H4 (cell line): ENCODE measurements around the gene CNOT1. TPM values are rescaled to one million over a fixed set of nuclear protein-coding genes. Genes with fewer than 3 reads are reported as not detected.
"Not testable (repeated sequence)": the region's sequence is repeated elsewhere in the genome, so short reads cannot be mapped to it uniquely, and the experiment has no call there.

Experiments
- DNase-seq: peaks from one replicate; pipeline ENCODE4 v3.0.0-alpha.2; 2015; ENCODE audit warnings: low spot score
- total RNA-seq: library from RNA; depleted of rRNA; stranded (reverse); fragments of >200 nt; shearing (Covaris generic); gene quantifications from 2 replicates; pipeline ENCODE4 v1.2.3, GENCODE V29; 2014; rRNA removed

Gene CNOT1
- 112 and 123 TPM in 2 replicates for total RNA-seq

DNA sequence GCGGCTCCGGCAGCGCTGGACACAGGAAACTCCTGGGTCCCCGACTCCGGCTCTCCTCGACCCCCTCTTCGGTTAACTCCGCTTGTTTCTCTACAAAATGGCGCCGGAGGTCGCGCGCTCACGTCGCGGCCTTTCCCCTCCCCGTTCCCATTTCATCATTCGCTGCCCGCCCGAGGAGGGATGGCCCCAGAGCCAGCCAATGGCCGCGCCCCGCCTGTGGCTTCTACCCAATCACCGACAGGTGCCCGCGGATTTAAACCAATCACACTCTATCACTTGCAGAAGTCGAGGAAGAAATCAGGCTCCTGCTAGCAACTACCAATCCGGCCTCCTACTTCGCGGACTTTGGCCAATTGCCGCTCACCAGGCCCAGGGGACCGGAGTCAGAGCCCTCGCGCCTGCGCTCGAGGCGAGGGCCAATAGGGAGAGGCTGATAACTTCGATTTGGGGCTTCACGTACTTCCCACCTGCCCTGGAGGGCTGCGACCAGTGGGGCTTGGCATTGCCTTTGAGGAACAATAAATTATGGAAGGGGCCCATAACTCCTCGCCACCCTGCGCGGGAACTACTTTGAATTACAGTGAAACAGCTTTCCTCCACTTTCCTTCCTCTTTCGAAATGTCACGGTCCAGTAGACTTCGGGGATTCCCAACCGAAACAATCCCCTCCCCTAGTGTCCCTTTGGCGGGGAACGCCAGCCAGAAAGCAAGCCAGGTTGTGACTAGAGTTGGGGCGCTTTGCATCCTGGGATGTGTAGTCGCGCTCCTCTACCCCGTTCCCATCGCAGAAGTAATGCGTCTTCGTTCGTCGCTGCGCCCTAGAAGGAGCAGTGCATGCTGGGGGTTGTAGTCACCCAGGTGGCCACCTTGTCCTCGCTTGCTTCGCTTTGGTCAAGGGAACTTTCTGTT, at the start of gene CNOT1:
Gene CNOT1, minus strand, starts transcription at position 94 of the 908 bp plus-strand sequence. CDS start 30,489 bp downstream, outside the sequence.
- peak; percentile 99 for DNase-seq

DNA sequence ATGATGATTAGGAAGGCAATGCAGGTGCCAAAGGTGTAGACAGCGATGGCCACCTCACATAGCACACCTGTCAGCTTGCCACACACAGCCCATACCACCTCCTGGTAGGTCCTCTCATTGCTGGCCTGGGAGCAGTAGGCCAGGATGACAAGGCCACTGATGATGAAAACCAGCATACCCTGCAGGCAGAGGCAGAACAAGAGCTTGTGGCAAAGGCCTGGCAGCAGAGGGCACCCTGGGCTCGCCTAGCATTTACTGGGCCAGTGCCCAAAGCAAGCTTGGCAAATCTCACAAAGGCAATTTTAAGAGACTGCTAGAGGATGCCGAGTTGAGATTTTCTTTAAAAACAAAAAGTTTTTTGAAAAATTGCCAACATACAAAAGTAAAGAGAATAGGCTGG, 49.1 kb upstream of the CNOT1 start:
- no peak for DNase-seq

DNA sequence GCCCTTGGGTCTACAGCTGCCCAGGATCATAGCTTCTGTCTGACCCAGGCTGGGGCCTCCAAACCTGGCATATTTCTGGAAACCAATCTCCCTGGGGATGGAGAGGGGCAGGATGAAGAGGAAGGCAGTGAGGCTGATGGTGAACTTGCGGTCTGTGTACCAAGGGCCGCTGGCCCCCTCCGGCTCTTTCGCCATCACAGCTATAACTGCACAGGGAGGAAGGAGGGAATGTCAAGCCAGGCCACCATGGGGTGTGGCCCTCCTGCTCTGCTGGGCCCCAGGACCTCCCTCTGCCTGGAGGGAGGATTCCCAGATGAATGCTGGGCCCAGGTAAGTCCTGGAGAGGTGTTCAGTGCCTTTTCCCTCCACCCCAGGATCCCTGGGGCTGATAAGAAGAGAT, 48.6 kb upstream of the CNOT1 start:
- no peak for DNase-seq

DNA sequence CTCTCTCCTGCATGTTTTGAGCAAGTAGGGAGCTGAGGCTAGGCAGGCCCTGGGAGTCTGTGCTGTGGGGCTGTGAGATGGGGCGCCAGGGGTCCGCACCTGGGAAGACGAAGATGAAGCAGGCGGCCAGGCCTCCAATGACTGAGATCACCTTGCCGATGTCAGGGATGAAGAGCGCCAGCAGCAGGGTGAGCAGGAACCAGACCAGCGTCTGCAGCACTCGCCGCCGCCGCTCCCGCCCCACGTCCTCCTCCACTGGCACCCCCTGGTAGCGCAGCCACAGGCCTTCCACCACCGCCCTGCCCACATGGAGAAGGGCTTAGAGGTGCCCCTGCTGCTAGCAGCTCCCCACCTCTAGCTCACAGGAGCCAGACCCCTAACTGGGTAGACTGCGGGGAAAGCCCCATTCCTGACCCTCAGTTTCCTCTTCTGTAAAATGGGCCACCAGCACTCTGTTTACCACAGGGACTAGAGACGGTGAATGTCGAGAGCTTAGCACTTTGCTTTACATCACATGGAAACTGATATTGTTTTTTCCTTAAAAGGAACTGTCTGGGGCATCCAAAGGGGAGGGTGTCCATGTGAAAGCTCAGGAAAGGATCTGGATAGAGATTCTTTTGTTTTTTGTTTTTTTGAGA, 41.4 kb upstream of the CNOT1 start:
- DNase-seq: no peak

- no peak for DNase-seq
Measured at GRCh38 chr16:58670177-58670576, 40.6 kb upstream of the CNOT1 start.

- no peak for DNase-seq
Measured at GRCh38 chr16:58665200-58665599, 35.6 kb upstream of the CNOT1 start.

GRCh38 chr16:58661199-58661830, 31.7 kb upstream of the CNOT1 start:
- DNase-seq: peak; percentile 83

DNA sequence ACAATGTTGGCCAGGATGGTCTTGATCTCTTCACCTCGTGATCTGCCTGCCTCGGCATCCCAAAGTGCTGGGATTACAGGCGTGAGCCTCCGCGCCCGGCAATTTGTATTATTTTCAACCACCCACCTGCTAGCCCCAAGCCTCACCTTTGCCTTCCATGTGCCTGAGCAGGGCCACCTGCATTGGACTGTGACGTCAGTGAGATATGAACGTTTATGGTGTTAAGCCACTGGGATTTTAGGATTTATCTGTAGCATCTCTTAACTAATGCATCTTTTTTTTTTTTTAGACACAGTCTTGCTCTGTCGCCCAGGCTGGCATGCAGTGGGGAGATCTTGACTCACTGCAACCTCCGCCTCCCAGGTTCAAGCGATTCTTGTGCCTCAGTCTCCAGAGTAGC, 30.3 kb upstream of the CNOT1 start:
- DNase-seq: not testable (repeated sequence)

GRCh38 chr16:58658796-58659211, 29.2 kb upstream of the CNOT1 start:
- DNase-seq: peak; percentile 51

DNA sequence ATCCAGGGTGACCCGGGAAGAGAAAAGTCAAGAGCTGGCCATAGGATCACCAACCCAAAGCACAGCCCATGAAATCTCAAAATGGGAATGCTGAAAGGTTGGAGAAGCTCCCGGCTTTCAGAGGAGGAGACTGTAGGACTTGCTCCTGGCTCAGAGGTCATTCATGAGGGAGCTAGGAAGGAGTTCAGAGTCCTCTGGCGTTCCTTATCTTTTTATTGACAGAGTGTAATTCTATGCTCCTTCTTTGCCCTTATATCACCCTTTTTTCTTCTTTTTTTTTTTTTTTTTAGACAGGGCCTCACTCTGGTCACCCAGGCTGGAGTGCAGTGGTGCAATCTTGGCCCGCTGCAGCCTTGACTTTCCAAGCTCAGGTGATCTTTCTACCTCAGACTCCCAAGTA, 27.3 kb upstream of the CNOT1 start:
- no peak for DNase-seq

- no peak for DNase-seq
Measured at GRCh38 chr16:58655215-58655596, 25.6 kb upstream of the CNOT1 start.

GRCh38 chr16:58654560-58655214, 25.1 kb upstream of the CNOT1 start:
- DNase-seq: no peak

GRCh38 chr16:58652741-58653140, 23.1 kb upstream of the CNOT1 start:
- no peak for DNase-seq

GRCh38 chr16:58651965-58652348, 22.3 kb upstream of the CNOT1 start:
- DNase-seq: no peak

DNA sequence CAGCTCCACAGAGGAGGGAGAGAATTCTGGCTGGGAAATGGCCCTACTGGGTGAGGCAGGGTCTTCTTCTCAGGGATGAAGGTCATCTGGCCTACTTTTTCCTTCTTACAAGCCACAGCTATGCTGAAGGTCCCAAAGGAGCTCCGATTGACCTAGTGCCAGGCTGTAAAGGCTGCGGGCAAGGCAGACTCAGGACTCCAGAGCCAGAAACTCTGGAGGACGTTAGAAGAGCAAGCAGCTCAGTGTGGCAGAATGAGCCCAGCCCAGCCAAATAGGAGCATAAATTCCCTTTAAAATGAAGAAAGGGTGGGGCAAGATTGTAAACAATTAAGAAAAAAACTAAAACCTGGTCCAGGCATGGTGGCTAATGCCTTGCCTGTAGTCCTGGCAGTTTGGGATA, 20.1 kb upstream of the CNOT1 start:
- no peak for DNase-seq

- DNase-seq: no peak
Measured at GRCh38 chr16:58647107-58647506, 17.5 kb upstream of the CNOT1 start.

- DNase-seq: no peak
Measured at GRCh38 chr16:58644765-58645487, 15.3 kb upstream of the CNOT1 start.

DNA sequence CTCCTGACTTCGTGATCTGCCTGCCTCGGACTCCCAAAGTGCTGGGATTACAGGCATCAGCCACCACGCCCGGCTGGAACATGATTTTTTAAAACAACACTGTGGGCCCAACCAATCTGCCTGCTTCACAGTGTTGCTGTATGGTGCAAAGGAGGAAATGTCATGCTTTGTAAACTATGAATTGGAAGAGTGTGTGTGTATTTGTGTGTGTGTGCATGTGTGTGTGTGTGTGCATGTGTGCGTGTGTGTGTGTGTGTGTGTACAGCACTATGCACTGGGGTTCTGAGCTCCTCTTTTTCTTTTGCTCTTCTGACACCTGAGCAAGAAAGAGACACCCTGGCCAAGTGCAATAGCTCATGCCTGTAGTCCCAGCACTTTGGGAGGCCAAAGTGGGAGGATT, 14.5 kb upstream of the CNOT1 start:
- no peak for DNase-seq

DNA sequence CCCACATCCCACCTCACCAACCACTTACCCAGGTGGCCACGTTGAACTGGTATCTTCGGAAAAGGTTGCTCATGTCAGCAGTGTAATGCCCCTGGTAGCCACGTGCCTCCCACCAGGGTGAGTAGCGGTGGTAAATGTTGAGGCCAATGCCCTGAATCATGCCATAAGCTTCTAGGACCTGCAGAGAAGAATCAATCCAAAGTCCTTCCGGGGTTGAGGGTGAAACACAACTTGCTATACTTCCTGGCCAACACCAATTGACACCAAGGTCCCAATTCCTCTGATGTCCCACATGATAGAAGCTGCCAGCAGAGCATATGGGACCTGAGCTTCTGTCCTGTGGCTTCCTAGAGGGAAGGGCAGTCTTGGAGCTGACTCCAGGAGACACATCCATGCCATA, 11.3 kb upstream of the CNOT1 start:
- no peak for DNase-seq

DNA sequence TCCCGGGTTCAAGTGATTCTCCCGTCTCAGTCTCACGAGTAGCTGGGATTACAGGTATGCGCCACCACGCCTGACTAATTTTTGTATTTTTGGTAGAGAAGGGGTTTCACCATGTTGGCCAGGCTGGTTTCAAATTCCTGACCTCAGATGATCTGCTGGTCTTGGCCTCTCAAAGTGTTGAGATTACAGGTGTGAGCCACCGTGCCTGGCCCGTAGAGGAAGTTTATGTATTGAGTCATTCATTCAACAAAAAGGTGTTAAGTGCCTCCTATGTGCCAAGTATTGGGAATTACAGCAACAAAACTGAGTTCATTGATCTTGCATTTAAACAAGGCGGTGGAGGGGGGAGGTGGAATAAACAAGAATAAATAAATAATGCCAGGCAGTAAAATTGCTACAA, 10.2 kb upstream of the CNOT1 start:
- no peak for DNase-seq

- DNase-seq: no peak
Measured at GRCh38 chr16:58639230-58639629, 9.6 kb upstream of the CNOT1 start.
